ENCODE data around the gene STAG1.
"Not testable (repeated sequence)": the region's sequence is repeated elsewhere in the genome, so short reads cannot be mapped to it uniquely, and the experiment has no call there.

STAG1 gene

DNA sequence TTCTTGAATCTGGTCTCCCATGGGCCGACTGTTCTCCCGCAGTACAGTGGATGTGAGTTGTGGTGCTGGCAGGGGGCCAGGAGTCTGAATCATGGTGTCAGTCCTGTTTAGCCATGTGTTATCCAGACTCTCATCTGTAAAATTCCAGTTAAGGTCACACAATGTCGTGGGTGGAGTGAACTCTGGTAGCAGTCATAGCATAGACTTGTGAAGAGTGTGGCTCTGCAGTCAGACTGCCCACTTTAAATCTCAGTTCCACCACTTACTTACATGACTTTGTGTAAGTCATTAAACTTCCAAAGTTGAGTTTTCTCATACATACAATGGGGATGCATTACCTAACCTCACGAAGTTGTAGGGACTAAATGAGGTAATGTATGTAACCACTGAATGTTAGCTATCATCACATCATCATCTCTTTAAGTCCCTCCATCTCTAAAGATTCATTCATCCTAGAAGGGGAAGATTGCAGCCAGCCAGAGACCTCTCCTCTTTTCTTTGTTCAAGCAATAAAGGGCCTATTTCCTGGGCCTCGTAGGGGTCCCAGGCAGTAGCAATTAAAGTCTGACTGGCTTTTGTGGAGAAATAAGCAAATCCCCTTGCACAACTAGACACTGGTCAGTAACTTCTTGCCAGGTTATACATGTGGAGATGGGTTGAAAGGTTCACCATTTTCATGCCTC lies 408.2 kb downstream of the STAG1 start:
- TF ChIP-seq GABPA (IDR thresholded peaks at IDR 0.05; ENCODE audit: low read depth), result no peak
- TF ChIP-seq, protein P1, sequence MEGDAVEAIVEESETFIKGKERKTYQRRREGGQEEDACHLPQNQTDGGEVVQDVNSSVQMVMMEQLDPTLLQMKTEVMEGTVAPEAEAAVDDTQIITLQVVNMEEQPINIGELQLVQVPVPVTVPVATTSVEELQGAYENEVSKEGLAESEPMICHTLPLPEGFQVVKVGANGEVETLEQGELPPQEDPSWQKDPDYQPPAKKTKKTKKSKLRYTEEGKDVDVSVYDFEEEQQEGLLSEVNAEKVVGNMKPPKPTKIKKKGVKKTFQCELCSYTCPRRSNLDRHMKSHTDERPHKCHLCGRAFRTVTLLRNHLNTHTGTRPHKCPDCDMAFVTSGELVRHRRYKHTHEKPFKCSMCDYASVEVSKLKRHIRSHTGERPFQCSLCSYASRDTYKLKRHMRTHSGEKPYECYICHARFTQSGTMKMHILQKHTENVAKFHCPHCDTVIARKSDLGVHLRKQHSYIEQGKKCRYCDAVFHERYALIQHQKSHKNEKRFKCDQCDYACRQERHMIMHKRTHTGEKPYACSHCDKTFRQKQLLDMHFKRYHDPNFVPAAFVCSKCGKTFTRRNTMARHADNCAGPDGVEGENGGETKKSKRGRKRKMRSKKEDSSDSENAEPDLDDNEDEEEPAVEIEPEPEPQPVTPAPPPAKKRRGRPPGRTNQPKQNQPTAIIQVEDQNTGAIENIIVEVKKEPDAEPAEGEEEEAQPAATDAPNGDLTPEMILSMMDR (IDR thresholded peaks at IDR 0.05; ENCODE audit: insufficient read depth, low read length), result no peak
- no peak for TF ChIP-seq POLR2AphosphoS5 (IDR thresholded peaks at IDR 0.05; ENCODE audit: low read depth)
- H3K4me3 ChIP-seq (replicated peaks; ENCODE audit: insufficient read depth, low read length), result no peak overlapping the region
- no peak for DNase-seq (ENCODE audit: low read depth in 1 of 2, low spot score in 1 of 2)
- no peaks in the 10 kb centered on the region for H3K27me3 ChIP-seq (ENCODE audit: insufficient read depth, poor library complexity, severe bottlenecking)
- H3K27ac ChIP-seq (replicated peaks), result no peak overlapping the region

DNA sequence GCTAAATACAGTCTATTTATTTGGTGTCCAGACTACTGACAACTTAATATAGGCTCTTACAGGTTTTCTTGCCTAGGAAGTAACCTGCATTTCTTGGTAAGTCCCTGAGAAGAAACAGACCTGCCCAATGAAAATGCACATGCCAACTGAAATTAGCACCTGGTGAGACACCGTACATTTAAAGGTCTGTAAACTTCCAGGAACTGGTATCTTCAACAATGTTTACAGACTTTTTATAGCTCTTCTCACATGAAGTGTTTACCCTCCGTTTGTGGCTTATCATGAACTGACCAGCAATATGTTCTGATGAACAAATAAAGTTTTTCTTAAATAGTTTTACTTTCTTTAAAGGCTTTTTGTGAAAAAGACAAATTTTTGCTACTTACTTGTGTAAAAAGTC lies 408.7 kb downstream of the STAG1 start:
- Histone ChIP-seq H3K4me3 (replicated peaks; ENCODE audit: insufficient read depth, low read length) (no peak overlapping the region), H3K27me3 (ENCODE audit: insufficient read depth, poor library complexity, severe bottlenecking) (no peaks in the 10 kb centered on the region), H3K27ac (replicated peaks) (no peak overlapping the region)
- TF ChIP-seq POLR2AphosphoS5 (IDR thresholded peaks at IDR 0.05; ENCODE audit: low read depth) (no peak), GABPA (IDR thresholded peaks at IDR 0.05; ENCODE audit: low read depth) (no peak), REST (IDR thresholded peaks at IDR 0.05; ENCODE audit: insufficient replicate concordance, low read depth) (no peak), SPI1 (IDR thresholded peaks at IDR 0.05; ENCODE audit: borderline replicate concordance, low read depth) (no peak)
- DNase-seq (ENCODE audit: low read depth in 1 of 2, low spot score in 1 of 2), result no peak

DNA sequence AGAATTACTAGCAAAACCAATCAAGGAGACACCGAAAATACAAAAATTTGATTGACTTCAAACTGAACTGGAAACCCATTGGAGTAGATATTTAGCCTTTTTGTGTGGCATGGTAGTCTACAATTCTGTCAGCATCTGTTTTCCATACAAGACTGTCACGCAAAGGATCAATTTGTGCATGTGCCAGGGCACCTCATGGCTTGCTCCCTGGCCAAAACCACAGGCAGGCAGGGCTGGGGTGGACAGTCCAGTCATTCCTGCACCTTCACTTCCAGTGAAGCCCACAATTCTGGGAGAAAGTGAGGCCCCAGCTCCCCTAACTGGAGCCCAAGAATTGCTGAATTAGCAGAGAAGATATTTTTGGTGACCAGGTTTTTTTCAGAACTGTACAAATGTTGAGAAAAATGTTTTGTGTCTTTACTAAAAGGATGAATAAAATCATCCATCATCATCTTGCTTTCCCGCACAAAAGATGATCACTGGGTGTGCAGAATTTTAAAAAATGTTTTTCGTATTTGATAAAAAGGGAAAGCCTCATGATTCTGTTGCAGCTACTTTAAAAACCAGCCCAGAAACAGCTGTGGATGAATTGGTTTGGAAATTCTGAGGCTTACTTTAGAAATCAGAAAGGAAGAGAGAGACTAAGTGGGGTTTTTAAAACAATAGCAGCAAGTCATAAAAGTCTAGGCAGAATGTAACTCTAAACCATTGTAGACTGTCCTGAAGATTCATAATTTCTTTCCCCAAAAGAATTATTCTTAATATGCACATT lies 415.7 kb downstream of the STAG1 start:
- Histone ChIP-seq H3K4me3 (replicated peaks; ENCODE audit: insufficient read depth, low read length) (no peak overlapping the region), H3K27me3 (ENCODE audit: insufficient read depth, poor library complexity, severe bottlenecking) (no peaks in the 10 kb centered on the region), H3K27ac (replicated peaks) (no peak overlapping the region)
- TF ChIP-seq REST (IDR thresholded peaks at IDR 0.05; ENCODE audit: insufficient replicate concordance, low read depth), result no peak
- TF ChIP-seq, protein P1 (IDR thresholded peaks at IDR 0.05; ENCODE audit: insufficient read depth, low read length), result no peak
- TF ChIP-seq SPI1 (IDR thresholded peaks at IDR 0.05; ENCODE audit: borderline replicate concordance, low read depth), result no peak
- no peak for TF ChIP-seq POLR2AphosphoS5 (IDR thresholded peaks at IDR 0.05; ENCODE audit: low read depth)
- TF ChIP-seq GABPA (IDR thresholded peaks at IDR 0.05; ENCODE audit: low read depth), result no peak
- DNase-seq (ENCODE audit: low read depth in 1 of 2, low spot score in 1 of 2), result no peak

DNA sequence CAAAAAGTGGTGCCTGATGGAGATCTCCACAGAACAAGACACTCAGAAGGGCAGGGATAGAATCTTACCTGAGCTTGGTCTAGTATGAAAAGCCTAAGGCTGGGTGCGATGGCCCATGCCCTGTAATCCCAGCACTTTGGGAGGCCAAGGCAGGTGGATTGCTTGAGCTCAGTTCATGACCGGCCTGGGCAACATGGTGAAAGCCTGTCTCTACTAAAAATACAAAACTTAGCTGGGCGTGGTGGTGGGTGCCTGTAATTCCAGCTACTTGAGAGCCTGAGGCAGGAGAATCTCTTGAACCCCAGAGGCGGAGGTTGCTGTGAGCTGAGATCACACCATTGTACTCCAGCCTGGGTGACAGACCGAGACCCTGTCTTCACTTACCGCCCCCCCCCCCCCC lies 417.5 kb downstream of the STAG1 start:
- H3K4me3 ChIP-seq (replicated peaks; ENCODE audit: insufficient read depth, low read length); DNase-seq (ENCODE audit: low read depth in 1 of 2, low spot score in 1 of 2); H3K27ac ChIP-seq (replicated peaks); H3K27me3 ChIP-seq (ENCODE audit: insufficient read depth, poor library complexity, severe bottlenecking): not testable (repeated sequence)
